Measurements from ENCODE around the gene TRPM3. TPM values are rescaled to one million over a fixed set of nuclear protein-coding genes. Genes with fewer than 3 reads are reported as not detected.

TRPM3 gene
- total and polyA plus RNA-seq, 5 donors = 0.38 to 2.2 (median 1.2) TPM

DNA sequence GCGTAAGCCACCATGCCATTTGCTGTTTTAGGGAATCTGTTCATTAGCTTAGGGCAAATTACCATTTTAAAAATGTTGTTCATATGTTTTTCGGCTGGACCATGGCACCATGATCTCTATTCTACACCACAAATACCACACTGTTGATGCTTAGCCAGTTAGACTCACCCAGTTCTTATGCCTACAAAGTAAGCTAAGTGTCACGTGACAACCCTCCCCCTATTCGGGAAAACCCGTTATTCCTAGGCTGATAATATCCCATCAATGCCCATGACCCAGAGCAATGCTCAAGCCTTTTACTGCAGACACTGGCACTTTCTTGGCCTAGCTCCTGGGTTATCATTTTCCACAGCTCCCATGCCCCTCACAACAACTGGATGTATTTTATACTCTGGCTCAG is 426.7 kb downstream of the TRPM3 start:
- H3K27me3 ChIP-seq (ENCODE audit: control insufficient read depth, insufficient read depth) = no peaks in the 10 kb centered on the region
- intact Hi-C loops (cut with DNase I) = no loop called here
- H3K4me1 ChIP-seq (ENCODE audit: control insufficient read depth, insufficient read depth, low read length) = no peaks in the 10 kb centered on the region
- ATAC-seq (no peak), DNase-seq (no peak)
- H3K27ac ChIP-seq (ENCODE audit: low read length) = no peak overlapping the region
- no peaks in the 10 kb centered on the region for H3K9me3 ChIP-seq (ENCODE audit: control insufficient read depth, low read length)
- no peak overlapping the region for H3K4me3 ChIP-seq (ENCODE audit: low read length)
- WGBS = 95% methylated on average over 5 of the region's 5 CpGs

DNA sequence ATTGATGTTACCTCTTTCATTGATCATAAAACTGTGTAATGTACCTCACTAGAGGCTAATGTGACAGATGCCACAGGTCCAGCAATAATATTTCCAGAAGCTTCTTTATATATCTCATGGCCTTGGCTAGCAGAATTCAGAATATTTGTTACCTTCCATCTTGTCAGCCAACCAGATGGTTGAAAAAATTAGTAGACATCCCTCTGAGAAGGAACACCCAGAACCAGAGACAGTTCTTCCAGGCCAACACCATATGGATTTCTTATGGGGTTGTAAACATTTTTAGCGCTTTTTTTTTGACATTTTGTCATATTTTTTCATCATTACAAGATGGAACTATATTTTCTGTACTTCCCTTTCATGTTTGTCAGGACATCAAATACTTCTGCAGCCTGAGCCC is 428.2 kb downstream of the TRPM3 start:
- Histone ChIP-seq H3K4me3 (ENCODE audit: low read length) (no peak overlapping the region), H3K4me1 (ENCODE audit: control insufficient read depth, insufficient read depth, low read length) (no peaks in the 10 kb centered on the region), H3K27me3 (ENCODE audit: control insufficient read depth, insufficient read depth) (no peaks in the 10 kb centered on the region), H3K27ac (ENCODE audit: low read length) (no peak overlapping the region), H3K9me3 (ENCODE audit: control insufficient read depth, low read length) (no peaks in the 10 kb centered on the region)
- 89% methylated on average over 1 of the region's 1 CpG for WGBS
- DNase-seq (no peak), ATAC-seq (no peak)
- intact Hi-C loops (cut with DNase I) = no loop called here

DNA sequence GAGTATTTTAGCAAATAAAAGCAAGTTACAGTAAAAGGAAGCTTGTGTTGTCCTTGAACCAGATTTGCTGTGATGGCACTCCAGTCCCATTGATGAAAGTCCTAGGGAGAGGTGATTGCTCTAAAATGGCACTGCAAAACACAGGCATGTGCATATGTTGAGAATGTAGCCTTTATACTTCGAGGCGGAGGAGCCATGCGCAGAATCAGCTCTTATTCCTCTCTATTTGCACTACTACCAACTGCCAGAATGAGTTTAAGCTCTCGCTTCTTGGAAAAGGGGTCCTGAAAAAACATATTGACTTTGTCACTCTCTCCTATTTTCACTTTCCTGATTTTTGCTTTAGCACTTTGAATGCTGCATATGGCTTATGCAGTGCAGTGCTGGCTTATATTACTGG is 429.0 kb downstream of the TRPM3 start:
- Histone ChIP-seq H3K4me3 (ENCODE audit: low read length) (no peak overlapping the region), H3K27ac (ENCODE audit: low read length) (no peak overlapping the region), H3K27me3 (ENCODE audit: control insufficient read depth, insufficient read depth) (no peaks in the 10 kb centered on the region), H3K4me1 (ENCODE audit: control insufficient read depth, insufficient read depth, low read length) (no peaks in the 10 kb centered on the region), H3K9me3 (ENCODE audit: control insufficient read depth, low read length) (no peaks in the 10 kb centered on the region)
- intact Hi-C loops (cut with DNase I) = no loop called here
- WGBS = 95% methylated on average over 4 of the region's 4 CpGs
- DNase-seq (no peak), ATAC-seq (no peak)

DNA sequence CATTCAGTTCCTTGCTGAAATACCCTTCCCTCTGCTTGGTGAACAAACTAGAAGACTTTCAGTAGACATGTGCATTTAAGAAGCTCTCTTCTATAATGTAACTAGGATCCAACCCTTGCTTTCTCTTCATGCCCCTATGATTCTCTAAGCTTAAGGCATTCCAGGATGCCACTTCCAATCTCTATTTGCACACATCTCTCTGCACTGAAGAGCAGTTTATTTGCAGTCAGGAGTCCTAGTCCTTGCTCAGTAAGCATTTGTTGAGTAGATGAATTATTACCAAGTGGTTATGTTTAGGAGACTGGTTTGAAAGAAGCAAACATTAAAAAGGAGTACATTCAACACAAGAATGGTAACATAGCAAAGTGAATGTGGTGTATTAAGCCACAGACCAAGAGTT is 432.7 kb downstream of the TRPM3 start:
- ATAC-seq = no peak
- Histone ChIP-seq H3K4me3 (ENCODE audit: low read length) (no peak overlapping the region), H3K27me3 (ENCODE audit: control insufficient read depth, insufficient read depth) (no peaks in the 10 kb centered on the region), H3K9me3 (ENCODE audit: control insufficient read depth, low read length) (no peaks in the 10 kb centered on the region), H3K27ac (ENCODE audit: low read length) (no peak overlapping the region), H3K4me1 (ENCODE audit: control insufficient read depth, insufficient read depth, low read length) (no peaks in the 10 kb centered on the region)
- DNase-seq = no peak
- intact Hi-C loops (cut with DNase I) = no loop called here

DNA sequence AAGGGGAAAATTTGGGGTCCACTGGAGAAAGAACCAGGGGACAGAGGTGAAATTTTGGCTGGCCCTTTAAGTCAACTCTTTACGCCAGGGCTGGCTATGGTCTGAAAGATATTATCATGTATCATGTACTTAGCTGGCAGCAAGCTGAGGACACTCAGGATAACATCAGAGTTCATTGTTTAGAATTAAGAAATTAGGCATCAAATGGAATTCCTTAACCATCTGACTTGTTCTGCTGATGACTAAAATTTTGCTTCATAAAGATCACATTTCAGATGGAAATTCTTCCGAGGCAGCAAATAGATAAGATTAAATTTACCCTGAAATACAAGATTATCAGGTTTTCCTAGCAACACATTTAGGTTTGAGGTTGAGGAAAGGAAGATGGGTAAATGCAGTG is 437.6 kb downstream of the TRPM3 start:
- DNase-seq (no peak), ATAC-seq (no peak)
- no peak overlapping the region for H3K4me3 ChIP-seq (ENCODE audit: low read length)
- no peak overlapping the region for H3K27ac ChIP-seq (ENCODE audit: low read length)
- H3K9me3 ChIP-seq (ENCODE audit: control insufficient read depth, low read length) = no peaks in the 10 kb centered on the region
- intact Hi-C loops (cut with DNase I) = no loop called here
- H3K27me3 ChIP-seq (ENCODE audit: control insufficient read depth, insufficient read depth) = no peaks in the 10 kb centered on the region
- H3K4me1 ChIP-seq (ENCODE audit: control insufficient read depth, insufficient read depth, low read length) = no peaks in the 10 kb centered on the region
- WGBS = 57% methylated on average over 2 of the region's 2 CpGs

DNA sequence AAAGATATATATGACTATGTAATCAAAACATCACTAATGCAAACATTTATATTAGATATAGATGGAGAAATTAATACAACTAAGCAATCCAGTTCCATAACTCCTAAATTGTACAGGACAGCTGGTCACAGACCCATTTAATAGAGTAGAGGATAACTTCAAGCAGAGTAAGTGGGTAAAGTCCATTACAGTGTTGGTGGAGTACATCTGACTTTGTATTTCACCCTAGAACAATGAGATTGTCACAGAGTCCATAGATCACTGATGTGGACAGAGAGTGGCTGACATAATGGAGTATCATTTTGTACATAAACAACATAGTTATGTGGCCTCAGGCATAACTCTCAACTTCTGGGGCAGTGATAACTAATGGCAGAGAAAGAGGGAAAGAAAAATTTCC is 439.1 kb downstream of the TRPM3 start:
- H3K4me3 ChIP-seq (ENCODE audit: low read length) = no peak overlapping the region
- H3K4me1 ChIP-seq (ENCODE audit: control insufficient read depth, insufficient read depth, low read length) = no peaks in the 10 kb centered on the region
- intact Hi-C loops (cut with DNase I) = no loop called here
- no peaks in the 10 kb centered on the region for H3K27me3 ChIP-seq (ENCODE audit: control insufficient read depth, insufficient read depth)
- no peaks in the 10 kb centered on the region for H3K9me3 ChIP-seq (ENCODE audit: control insufficient read depth, low read length)
- ATAC-seq = no peak
- DNase-seq = no peak
- H3K27ac ChIP-seq (ENCODE audit: low read length) = no peak overlapping the region

DNA sequence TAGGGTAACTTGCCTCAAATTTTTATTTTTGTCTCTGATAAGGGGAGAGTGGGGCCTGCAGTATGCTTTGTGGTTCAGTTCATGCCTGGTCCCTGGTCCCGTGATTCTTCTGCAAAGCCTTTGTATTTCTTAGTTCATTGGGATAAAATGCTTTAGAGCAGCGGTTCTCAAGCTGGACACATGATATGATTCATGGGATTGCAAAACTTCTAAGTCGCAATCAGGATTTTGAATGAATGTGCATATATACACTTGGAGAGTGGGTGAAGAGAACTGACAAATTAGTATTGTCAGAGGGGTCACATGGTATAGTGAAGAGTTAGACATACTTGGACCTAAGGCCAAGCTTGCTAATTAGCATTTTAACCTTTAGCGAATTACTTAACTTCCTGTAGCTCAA is 441.6 kb downstream of the TRPM3 start:
- Histone ChIP-seq H3K27ac (ENCODE audit: low read length) (no peak overlapping the region), H3K27me3 (ENCODE audit: control insufficient read depth, insufficient read depth) (no peaks in the 10 kb centered on the region), H3K4me1 (ENCODE audit: control insufficient read depth, insufficient read depth, low read length) (no peaks in the 10 kb centered on the region), H3K9me3 (ENCODE audit: control insufficient read depth, low read length) (no peaks in the 10 kb centered on the region), H3K4me3 (ENCODE audit: low read length) (no peak overlapping the region)
- ATAC-seq (no peak), DNase-seq (no peak)
- intact Hi-C loops (cut with DNase I) = no loop called here
- 89% methylated on average over 4 of the region's 4 CpGs for WGBS

DNA sequence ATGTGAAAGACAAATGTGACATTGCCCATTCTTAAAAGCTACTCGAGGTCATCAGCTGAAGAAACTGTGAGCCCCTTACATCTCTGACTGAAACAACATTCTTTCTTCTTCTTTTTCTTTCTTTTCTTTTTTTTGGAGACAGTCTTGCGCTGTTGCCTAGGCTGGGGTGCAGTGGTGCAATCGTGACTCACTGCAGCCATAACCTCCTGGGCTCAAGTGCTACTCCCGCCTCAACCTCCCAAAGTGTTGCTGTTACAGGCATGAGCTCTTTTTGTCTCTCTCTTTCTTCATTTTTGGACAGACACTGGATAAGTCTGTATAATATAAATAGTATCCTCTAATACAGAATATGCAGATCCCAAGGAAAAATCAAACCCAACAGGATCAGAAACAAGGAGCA is 443.3 kb downstream of the TRPM3 start:
- ATAC-seq (no peak), DNase-seq (no peak)
- H3K4me1 ChIP-seq (ENCODE audit: control insufficient read depth, insufficient read depth, low read length) = no peaks in the 10 kb centered on the region
- intact Hi-C loops (cut with DNase I) = no loop called here
- no peaks in the 10 kb centered on the region for H3K27me3 ChIP-seq (ENCODE audit: control insufficient read depth, insufficient read depth)
- 80% methylated on average over 4 of the region's 4 CpGs for WGBS
- no peak overlapping the region for H3K4me3 ChIP-seq (ENCODE audit: low read length)
- no peaks in the 10 kb centered on the region for H3K9me3 ChIP-seq (ENCODE audit: control insufficient read depth, low read length)
- no peak overlapping the region for H3K27ac ChIP-seq (ENCODE audit: low read length)

DNA sequence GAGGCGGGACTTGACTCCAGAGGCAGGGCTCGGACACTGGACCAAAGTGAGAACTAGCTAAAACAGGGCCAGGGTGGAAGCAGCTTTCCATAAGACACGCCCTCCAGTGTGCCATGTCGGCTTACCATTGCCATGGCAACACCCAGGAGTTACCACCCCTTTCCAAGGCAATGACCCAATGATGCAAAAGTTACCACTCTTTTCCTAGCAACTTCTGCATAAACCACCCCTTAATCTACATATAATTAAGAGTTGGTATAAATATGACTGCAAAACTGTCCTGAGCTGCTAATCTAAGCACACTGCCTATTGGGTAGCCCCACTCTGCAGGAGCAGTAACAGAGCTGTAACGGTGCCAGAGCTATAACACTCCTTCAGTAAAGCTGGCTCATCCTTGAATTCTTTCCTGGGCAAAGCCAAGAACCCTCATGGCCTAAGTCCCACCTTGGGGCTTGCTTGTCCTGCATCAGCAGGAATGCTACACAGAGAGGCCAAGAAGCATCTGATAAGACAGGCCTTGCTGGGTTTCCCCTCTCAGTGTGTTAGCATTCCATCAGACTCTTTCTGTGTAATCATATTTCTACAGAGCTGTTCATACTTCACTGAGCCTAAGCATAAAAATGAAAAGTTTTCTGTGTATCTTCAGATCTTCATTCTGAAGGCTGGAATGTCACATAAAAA is 444.2 kb downstream of the TRPM3 start:
- no peak overlapping the region for H3K27ac ChIP-seq (ENCODE audit: low read length)
- 86% methylated on average over 5 of the region's 5 CpGs for WGBS
- no peak for ATAC-seq
- H3K9me3 ChIP-seq (ENCODE audit: control insufficient read depth, low read length) = no peaks in the 10 kb centered on the region
- intact Hi-C loops (cut with DNase I) = no loop called here
- H3K4me1 ChIP-seq (ENCODE audit: control insufficient read depth, insufficient read depth, low read length) = no peaks in the 10 kb centered on the region
- H3K4me3 ChIP-seq (ENCODE audit: low read length) = no peak overlapping the region
- no peak for DNase-seq
- H3K27me3 ChIP-seq (ENCODE audit: control insufficient read depth, insufficient read depth) = no peaks in the 10 kb centered on the region

DNA sequence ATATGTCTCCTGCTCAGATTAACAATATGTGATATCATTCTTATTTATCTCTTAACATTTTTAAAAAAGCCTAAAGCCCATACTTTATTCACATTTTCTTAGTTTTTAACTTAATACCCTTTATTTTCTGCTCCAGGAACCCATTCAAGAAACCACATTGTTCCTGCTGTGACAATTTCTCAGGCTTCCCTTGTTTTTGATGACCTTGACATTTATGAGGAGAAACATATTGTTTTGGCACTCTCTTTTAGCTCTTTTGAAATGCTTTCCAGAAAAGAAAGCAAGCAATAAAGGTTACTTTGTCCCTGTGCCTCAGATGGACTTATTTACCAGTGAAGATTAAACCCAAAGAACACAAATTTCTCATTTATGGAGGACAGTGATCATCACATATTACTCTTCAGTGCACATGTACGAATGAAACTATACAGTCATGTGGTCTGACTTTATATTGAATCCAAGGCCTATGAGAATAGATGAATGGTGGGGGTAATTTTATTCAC is 445.5 kb downstream of the TRPM3 start:
- ATAC-seq (no peak), DNase-seq (no peak)
- H3K27me3 ChIP-seq (ENCODE audit: control insufficient read depth, insufficient read depth) = no peaks in the 10 kb centered on the region
- H3K9me3 ChIP-seq (ENCODE audit: control insufficient read depth, low read length) = no peaks in the 10 kb centered on the region
- intact Hi-C loops (cut with DNase I) = no loop called here
- no peak overlapping the region for H3K27ac ChIP-seq (ENCODE audit: low read length)
- WGBS = 89% methylated on average over 1 of the region's 1 CpG
- no peaks in the 10 kb centered on the region for H3K4me1 ChIP-seq (ENCODE audit: control insufficient read depth, insufficient read depth, low read length)
- H3K4me3 ChIP-seq (ENCODE audit: low read length) = no peak overlapping the region

DNA sequence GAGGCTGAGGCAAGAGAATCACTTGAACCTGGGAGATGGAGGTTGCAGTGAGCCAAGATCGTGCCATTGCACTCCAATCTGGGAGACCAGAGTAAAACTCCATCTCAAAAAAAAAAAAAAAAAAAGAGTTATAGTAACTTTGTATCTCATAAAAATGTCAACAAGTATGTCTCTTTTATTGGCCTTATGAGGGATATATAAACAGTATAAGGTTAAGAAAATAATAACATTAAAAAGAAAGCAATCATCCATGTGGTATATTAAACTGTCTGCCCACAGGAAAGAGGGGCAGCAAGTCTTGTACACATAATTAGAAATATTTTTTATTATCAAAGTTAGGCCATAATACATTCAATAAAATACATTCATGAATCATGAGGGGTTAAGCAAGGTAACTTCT is 447.6 kb downstream of the TRPM3 start:
- Histone ChIP-seq H3K4me3 (ENCODE audit: low read length) (no peak overlapping the region), H3K9me3 (ENCODE audit: control insufficient read depth, low read length) (no peaks in the 10 kb centered on the region), H3K27ac (ENCODE audit: low read length) (no peak overlapping the region), H3K4me1 (ENCODE audit: control insufficient read depth, insufficient read depth, low read length) (no peaks in the 10 kb centered on the region), H3K27me3 (ENCODE audit: control insufficient read depth, insufficient read depth) (no peaks in the 10 kb centered on the region)
- WGBS = 91% methylated on average over 1 of the region's 1 CpG
- DNase-seq = no peak
- no peak for ATAC-seq
- intact Hi-C loops (cut with DNase I) = no loop called here

DNA sequence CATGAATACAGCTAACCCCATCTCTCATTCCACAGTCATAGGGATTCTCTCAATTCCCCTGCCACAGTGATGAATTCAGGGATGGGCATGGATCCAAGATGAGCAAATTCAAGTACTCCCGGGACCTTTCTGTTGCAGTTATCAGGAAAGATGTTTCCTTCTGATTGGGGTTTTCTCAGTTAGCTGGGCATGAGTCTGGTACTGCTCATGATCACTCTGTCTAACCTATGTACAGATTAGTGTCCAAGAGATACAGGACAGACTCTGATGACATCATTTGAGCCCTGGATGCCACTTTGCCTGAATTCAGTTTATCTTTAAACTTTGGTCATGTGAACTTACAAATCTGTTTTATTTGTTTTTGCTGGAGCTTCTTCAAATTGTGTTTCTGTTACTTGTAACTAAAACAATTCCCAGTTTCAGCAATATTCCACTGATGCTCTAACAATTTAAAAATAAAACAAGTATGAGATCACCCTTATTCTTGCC is 449.2 kb downstream of the TRPM3 start:
- intact Hi-C loops (cut with DNase I) = no loop called here
- WGBS = 13% methylated on average over 1 of the region's 1 CpG
- ATAC-seq (no peak), DNase-seq (no peak)
- no peak overlapping the region for H3K27ac ChIP-seq (ENCODE audit: low read length)
- no peaks in the 10 kb centered on the region for H3K4me1 ChIP-seq (ENCODE audit: control insufficient read depth, insufficient read depth, low read length)
- no peak overlapping the region for H3K4me3 ChIP-seq (ENCODE audit: low read length)
- H3K9me3 ChIP-seq (ENCODE audit: control insufficient read depth, low read length) = no peaks in the 10 kb centered on the region
- H3K27me3 ChIP-seq (ENCODE audit: control insufficient read depth, insufficient read depth) = no peaks in the 10 kb centered on the region

Data from right cardiac atrium (tissue), 5 donors.